GM18907 (cell line): ENCODE measurements around the gene KNL1.
A peak's percentile ranks its signal among the peaks of the same experiment; 100 is the strongest.
"Not testable (repeated sequence)": the region's sequence is repeated elsewhere in the genome, so short reads cannot be mapped to it uniquely, and the experiment has no call there.

Source experiments
- ATAC-seq: cut with Tn5 transposase; IDR thresholded peaks from one replicate; pipeline ENCODE4 v1.9.1; 2021; ENCODE audit warnings: mild to moderate bottlenecking, moderate library complexity; ENCODE audit not compliant: unreplicated experiment

Gene KNL1, protein sequence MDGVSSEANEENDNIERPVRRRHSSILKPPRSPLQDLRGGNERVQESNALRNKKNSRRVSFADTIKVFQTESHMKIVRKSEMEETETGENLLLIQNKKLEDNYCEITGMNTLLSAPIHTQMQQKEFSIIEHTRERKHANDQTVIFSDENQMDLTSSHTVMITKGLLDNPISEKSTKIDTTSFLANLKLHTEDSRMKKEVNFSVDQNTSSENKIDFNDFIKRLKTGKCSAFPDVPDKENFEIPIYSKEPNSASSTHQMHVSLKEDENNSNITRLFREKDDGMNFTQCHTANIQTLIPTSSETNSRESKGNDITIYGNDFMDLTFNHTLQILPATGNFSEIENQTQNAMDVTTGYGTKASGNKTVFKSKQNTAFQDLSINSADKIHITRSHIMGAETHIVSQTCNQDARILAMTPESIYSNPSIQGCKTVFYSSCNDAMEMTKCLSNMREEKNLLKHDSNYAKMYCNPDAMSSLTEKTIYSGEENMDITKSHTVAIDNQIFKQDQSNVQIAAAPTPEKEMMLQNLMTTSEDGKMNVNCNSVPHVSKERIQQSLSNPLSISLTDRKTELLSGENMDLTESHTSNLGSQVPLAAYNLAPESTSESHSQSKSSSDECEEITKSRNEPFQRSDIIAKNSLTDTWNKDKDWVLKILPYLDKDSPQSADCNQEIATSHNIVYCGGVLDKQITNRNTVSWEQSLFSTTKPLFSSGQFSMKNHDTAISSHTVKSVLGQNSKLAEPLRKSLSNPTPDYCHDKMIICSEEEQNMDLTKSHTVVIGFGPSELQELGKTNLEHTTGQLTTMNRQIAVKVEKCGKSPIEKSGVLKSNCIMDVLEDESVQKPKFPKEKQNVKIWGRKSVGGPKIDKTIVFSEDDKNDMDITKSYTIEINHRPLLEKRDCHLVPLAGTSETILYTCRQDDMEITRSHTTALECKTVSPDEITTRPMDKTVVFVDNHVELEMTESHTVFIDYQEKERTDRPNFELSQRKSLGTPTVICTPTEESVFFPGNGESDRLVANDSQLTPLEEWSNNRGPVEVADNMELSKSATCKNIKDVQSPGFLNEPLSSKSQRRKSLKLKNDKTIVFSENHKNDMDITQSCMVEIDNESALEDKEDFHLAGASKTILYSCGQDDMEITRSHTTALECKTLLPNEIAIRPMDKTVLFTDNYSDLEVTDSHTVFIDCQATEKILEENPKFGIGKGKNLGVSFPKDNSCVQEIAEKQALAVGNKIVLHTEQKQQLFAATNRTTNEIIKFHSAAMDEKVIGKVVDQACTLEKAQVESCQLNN (N-terminal part only)

DNA sequence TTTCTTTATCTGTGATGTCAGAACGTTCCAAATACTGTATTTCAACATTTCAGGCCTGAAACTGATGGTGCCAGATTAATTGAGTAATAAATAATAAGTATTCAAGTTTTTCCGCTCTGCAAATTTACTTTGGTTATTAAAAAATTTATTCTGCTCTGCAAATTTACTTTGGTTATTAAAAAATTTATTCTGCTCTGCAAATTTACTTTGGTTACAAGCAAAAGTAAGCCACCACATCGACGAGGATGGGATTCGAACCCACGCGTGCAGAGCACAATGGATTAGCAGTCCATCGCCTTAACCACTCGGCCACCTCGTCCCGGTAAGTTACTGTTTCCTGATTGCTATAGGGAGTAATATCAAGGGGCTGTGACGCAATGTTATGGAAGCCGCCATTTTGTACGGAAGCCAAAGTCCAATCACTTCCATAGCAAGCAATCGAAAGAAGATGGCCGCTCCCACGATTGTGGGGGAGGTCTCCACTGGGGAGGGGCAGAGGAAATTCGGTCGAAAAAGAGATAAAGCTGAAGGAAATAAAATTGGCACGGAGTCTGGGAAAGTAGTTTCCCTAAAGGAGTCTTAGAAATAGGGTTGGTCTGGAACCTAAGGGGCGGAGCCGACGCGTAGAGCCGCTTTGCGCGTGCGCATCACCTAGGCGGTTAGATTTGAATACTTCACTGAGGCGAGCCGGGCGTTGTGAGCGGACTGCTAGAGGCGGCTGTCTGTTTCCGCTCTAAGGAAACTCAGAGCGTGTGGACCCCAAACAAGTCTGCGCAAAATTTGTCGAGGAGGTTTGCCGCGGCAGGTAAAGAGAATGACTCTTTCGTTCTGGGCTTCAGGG lies at the start of gene KNL1:
Gene KNL1 (plus strand): TSS at position 662 of the 841 bp plus-strand sequence. CDS start 8,683 bp downstream, outside the sequence.
- peak; percentile 76 for ATAC-seq

DNA sequence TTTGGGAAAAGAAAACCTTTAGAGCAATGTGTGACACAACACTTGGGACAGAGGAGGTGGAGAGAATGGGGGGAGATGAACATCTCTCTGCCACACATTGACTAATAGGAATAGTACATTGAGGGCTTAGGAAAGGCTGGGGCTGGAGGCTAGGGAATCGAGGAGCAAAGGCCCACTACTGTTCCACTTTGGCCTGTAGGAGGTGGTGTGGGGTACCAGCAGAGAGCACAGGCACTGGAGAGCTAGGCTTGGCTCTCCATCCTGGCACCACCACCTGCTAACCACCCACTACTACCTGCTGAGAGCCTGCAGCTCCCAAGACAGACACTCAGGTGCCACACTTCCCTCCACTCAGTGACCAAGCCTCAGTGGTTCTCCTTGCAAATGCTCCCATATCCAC lies 48.6 kb upstream of the KNL1 start:
- ATAC-seq, result no peak

DNA sequence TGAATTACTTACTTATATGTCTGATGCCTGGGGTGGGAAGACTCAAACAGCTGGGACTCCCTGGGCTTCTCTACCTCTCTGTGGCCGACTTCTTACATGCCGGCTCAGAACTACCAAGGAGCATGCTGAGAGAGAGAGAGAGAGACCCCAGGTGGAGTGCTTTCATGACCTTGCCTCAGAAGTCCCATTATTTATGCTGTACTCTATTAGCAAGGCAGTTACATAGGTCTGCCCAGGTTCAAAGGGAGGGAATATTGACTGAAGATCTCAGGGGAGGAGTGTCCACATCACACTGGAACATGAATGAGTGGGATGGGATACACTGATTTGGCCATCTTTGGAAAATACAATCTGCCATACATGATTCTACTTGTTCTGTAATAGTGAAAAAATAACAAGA lies 45.4 kb upstream of the KNL1 start:
- no peak for ATAC-seq

DNA sequence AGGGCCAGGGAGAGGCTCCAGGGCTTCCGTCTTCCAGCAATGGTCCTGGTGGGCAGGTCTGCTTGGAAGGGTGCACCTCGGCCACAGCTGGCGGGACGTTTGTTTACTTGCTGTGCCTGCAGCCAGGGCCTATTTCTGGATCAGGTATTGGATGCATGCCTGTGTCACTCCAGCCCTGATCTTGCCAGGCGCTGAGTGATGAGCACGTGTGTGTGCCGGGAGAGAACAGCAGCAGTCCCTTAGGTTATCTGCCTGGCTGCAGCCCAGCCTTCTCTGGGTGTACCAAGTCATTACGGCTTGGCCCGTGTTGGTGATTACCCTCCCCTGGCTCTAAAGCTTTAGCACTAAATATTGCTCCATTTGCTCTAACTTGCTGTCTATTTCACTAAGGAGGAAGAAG lies 44.2 kb upstream of the KNL1 start:
- ATAC-seq, result no peak

DNA sequence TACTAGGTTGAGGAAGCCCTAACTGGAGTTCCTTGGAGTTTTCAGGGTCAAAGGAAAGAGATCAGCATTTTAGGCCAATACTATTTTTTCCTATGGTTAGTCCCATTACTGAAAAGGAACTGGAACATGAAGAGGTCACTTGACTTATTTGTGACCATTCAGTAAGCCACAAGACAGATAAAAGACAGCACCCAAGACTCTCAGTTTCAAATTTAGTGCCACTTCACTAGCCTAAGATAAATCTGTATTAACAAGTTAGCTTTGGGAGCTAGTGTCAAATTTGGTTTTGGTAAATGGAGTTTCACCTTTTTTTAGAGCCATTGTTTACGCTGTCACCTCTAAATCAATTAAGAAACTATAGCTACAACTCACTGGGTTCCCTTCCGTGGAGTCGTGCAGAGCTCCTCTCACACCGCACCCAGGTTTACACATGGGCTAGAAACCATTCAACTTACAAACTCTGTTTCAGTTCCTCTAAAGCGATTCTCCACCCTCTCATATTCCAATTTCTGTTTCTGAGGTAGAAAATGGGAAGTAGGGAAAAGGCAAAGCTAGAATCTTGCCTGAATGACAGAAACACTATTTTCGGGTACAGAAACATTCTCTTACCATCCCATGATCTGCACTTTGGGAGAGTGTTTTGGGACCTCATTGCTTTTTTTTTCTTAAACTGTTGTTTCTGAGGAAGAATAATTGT lies 43.6 kb upstream of the KNL1 start:
- peak; percentile 76 for ATAC-seq

DNA sequence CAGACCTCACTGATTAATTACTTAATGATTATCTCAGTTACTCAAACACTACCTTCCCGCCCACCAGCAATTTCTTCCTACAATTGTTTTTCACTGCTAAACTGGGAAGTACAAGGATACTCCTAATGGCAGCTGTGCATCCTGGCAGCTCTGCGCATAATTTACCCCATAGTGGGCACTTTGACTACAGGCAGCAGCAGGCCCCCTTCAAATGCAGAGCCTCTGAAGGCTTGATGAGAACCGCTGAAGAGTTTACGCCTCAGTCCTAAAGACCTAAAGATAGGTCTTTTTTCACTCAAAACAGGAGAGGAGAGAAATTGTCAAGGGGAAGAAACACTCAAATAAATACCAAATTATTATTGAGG lies 39.9 kb upstream of the KNL1 start:
- no peak for ATAC-seq

DNA sequence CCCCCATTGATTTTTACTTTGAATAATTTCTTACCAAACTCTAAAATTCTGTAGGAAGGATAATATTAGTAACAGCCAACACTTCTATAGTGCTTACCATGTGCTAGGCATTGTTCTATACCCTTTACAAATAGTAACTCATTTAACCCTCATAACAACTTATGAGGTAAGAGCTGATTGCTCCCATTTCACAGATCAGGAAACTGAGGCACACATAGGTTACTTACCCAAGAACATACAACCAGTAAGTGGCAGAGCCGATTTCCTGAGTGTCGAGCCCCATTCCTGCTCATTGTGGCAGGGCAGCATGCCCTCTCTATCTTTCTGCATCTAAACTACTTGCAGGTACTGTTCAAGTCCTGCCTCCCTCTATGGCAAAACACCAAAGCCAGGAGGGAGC lies 38.2 kb upstream of the KNL1 start:
- no peak for ATAC-seq

DNA sequence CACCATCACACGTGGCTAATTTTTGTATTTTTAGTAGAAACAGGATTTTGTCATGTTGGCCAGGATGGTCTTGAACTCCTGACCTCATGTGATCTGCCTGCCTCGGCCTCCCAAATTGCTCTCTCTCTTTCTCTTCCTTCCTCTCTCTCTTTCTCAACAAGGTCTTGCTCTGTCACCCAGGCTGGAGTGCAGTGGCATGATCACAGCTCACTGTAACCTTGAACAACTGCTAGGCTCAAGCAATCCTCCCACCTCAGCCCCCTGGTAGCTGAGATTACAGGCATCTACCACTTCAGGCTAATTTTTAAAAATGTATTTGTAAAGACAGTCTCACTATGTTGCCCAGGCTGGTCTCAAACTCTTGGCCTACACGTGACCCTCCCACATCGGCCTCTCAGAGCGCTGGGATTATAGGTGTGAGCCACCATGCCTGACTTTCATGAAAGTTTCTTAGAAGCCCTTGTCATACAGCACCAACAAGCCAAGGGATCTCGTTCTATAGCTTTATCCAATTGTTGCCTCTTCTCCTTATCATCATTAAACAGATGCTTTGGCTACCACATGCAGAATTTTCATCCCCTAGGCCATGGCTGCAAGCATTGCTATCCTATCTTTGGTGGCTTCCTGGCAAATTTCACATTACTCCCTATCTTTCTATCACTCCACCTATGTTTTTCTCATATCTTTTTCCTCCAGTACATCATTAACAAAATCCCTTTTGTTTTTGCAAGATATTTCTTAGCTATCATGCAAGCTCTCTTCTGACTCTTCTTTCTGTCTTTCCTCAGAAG lies 34.9 kb upstream of the KNL1 start:
- no peak for ATAC-seq

DNA sequence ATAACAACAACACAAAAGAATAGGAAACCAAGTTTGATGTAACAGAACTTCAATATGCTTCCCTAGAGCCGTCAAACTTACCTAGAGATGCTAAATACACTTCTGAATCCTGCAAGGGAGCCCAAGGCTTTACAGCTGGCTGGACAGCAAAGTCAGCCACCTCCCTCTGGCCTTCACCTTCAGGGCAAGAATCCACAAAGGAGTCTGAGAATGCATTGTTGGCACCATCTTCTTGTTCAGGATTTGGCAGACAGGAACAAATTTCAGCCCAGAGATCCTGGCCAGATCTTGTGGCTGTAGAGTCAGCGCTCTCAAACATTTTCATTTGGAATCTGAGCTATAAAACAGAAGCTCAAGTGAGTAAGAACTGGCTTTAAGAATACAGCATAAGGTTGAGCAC lies 31.4 kb upstream of the KNL1 start:
- ATAC-seq, result no peak

DNA sequence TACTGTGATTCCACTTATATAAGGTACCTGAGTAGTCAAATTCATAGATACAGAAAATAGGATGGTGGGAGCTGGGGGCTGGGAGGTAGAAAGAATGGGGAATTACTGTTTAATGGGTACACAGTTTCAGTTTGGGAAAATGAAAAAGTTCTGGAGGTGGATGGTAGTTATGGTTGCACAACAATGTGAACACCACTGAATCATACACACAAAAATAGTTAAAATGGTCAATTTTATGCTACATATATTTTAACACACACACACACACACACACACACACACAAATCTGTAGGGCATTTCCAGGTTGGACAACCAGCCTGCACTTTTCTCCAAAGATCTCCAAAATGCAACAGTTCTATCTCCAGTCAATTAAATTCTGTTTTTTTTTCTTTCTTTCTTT lies 30.6 kb upstream of the KNL1 start:
- ATAC-seq, result no peak

DNA sequence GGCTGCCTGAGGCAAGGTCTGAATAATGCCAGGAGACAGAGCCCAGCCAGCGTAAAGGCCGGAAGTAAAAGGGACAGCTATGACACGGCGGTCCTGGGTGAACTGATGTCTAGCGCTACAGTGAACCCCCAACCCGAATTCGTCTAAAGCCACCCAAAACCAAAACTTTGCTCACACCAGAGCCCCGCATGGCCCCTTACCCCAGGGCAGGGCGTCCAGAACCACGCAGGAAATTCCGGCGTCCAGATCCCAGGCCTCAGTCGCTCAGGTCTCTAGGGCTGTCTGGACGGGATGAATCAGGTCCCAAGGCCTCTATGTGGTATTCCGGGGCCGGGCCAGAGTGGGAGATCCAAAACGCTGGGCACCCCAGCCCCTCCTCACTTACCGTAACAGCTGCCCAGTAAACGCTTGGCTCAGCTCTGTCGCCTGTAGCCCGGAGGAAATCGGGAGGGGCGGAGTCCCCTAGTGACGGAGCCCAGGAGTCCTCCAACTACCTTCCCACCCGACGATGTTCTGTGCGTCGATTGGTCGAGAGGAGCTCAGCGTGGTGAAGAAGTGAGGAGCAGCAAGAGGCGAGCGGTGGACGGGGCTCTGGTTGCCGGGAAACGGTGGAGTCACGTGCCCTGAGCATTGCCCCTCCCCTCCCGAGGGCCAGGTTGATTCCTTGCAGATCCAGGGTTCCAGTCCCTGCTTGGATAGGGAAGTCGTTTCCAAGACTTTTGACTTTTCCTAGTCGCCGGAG lies 29.3 kb upstream of the KNL1 start, which contains the start of gene CCDC32:
Gene CCDC32 (minus strand): TSS at position 452 of the 742 bp plus-strand sequence. CDS start 2,027 bp downstream, outside the sequence.
- peak; percentile 93 for ATAC-seq

DNA sequence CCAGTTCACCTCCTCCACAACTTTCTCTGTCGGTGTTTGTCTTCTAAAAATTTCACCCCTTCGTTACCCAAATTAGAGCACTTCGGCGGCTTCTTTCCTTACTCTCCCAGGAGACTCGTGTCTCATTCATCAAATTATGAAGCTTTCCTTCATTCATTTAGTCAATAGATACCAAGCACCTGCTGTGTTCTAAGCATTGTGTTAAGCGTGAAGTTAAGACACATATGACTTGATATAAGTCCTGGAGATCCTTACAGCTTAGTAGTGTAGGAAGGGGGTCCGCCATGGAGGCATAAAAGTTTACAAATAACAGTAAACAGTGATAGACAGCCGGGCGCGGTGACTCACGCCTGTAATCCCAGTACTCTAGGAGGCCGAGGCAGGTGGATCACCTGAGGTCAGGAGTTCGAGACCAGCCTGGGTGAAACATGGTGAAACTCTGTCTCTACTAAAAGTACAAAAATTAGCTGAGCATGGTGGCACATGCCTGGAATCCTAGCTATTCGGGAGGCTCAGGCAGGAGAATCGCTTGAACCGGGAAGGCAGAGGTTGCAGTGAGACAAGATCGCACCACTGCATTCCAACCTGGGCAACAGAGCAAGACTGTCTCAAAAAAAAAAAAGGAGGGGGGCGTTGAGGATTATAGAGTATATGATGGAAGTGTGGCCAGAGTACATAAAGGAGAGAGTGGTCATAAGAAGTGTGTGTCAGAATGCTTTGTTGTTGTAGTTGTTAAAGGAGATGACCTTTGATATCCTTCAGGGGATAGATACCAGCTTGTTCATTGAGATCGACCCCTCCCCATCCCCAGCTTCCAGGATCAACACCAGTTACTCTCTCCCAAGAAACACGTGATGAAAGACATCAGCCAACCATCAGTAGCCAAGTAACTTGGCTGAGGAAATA lies 28.5 kb upstream of the KNL1 start:
- no peak for ATAC-seq

DNA sequence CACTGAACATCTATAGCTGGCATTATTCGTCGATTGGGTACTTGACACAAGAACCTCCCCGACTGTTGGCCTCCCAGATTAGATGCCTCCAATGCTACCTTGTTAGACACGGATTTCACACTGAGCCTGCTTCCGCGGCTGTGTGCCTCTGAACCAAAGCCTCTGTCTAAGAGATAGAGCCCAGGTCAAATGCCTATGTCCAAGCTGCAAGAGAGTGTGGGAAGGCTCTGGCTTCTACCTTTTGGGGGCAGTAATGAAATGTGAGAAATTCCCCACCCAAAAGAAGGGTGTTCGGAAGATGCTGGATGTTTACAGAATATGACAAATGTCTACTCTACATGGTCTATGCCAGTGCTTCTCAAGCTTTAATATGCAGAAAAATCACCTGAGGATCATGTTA lies 26.9 kb upstream of the KNL1 start:
- no peak for ATAC-seq

DNA sequence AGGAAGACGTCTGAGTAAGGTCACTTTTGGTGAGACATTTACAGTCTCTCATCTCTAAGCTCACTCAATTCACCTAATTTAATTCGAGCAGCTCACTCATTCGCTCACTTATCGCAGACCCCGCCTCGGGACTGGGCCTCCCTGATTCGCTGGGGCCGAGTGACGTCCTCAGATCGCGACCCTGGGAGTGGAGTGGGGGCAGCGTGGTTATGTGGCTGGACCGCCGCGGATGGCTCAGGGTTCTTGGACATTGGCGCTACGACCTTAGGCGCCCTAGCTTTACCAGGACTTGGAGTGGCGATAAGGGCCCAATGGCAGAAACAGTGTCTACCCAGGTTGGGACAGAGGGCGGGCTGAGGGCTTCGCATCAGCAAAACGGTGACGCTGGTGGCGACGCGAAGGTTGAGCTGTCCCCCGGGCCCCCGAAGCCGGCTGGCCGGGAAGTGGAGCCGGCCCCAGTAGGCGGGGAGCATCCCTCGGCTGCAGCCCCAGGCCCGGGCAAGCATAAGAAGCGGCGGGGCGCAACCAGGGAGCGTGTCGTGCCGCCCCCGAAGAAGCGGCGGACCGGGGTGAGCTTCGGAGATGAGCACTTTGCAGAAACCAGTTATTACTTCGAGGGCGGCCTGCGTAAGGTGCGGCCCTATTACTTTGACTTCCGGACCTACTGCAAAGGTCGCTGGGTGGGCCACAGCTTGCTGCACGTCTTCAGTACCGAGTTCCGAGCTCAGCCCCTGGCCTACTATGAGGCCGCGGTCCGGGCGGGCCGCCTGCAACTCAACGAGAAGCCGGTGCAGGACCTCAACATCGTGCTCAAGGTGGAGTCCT lies 24.7 kb upstream of the KNL1 start, which contains the start of gene RPUSD2:
Gene RPUSD2 (plus strand): TSS at position 171 of the 825 bp plus-strand sequence. CDS start 39 bp downstream, at position 210.
- ATAC-seq, result peak; percentile 60

DNA sequence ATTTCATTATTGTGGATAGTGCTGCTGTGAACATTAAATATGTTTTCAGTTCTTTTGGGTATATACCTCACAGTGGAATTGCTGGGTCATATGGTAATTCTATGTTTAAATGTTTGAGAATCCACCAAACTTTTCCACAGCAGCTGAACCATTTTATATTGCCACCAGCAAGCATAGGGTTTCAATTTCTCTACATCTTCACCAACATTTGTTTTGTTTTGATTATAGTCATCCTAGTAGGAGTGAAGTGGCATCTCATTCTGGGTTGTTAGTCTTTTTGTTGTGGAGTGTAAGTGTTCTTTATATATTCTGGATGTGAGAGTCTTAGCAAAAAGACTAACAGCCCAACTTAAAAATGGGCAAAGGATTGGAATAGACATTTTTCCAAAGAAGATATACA lies 18.9 kb upstream of the KNL1 start:
- ATAC-seq, result no peak

DNA sequence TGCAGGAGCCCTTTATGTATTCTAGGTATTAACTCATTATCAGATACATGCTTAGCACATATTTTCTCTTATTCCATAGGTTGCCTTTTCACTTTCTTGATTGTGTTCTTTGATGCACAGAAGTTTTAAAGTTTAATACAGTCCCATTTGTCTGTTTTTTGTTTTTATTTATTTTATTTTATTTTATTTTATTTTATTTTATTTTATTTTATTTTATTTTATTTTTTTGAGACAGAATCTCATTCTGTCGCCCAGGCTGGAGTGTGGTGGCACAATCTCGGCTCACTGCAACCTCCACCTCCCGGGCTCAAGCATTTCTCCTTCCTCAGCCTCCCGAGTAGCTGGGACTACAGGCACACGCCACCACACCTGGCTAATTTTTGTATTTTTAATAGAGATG lies 17.1 kb upstream of the KNL1 start:
- not testable (repeated sequence) for ATAC-seq
